GM19023 (cell line): Measurements from ENCODE around the gene SLIT3.
"Not testable (repeated sequence)": the region's sequence is repeated elsewhere in the genome, so short reads cannot be mapped to it uniquely, and the experiment has no call there.

ENCODE experiments used
- ATAC-seq: cut with Tn5 transposase; IDR thresholded peaks from one replicate; pipeline ENCODE4 v1.9.1; 2021; ENCODE audit warnings: mild to moderate bottlenecking, moderate library complexity; ENCODE audit not compliant: unreplicated experiment

Gene SLIT3

DNA sequence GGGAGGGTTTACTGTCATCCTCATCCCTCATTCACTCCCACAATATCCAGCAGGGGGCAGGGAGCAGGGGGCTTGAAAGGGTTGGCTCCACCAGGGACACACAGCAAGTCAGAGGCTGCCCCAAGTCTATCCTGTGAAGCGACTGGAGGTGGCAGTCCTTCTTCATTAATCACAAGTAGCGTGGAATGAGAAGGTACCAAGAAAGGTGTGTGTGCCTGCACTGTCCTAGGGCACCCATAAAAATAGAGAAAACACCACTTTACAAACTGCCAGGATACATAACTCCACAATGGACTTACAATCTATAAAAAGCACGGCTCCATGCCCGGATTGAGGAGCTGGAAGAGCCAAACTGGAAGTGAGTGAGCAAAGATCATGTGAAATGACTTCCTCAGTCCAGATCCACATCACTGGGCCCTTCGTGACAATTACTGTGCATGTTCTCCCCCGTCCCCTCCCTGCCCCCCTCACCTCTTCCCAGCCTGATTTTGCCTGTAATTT lies 183.9 kb downstream of the SLIT3 start:
- ATAC-seq = no peak

DNA sequence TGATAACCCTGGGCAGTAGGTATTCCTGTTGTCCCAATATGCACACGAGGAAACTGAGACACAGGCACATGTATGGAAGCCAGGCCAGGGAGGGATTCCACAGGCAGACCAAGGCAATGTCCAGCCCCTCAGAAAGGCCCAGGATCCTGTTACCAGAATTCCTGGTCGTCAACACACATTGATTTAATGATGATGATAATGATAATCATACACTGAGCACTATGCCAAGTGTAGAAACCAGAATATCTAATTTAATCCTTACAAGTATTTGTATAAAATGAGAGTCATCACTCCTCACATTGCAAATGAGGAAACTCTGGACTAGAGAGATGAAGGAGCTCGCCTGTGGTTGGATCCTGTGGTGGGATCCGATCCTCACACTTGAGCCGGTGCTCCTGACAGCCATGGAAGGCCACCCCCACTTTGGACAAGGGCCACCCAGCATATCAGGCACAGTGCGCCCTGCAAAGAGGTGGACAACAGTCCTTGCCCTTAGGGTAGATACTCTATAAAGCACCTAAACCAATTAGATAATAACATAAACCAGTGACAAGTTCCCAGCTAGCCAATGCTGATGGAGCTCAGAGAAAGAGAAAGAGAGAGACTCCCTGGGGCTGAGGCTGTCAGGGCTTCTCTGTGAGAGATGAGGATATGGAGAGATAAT lies 185.3 kb downstream of the SLIT3 start:
- ATAC-seq = no peak

DNA sequence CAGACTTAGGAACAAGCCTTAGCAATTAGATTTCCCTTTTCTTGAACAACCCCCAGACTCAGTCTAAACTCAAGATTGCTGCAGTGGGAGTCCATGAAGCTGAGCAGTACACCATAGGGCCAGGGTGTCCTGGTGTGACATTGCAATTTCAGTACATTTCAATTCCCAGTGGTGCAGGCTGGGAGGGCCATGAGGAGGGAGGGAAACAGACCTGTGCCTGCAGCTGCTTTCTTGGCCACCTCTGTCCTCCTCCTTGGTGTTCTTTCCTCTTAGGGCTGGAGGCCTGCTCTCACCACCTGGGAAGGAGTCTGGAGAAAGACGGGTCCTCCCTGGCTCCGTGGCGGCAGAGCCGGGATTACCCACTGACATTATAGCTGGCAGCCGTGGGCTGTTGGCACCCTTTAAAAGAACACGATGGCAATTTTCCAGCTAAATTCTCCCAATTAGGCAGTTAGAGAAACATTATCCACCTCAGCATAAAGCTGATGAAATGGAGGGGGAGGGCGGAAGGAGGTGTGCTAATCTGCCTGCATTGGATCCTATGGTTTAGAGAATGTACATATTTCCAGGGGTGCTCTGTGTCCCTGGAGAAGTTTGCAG lies 186.4 kb downstream of the SLIT3 start:
- no peak for ATAC-seq

DNA sequence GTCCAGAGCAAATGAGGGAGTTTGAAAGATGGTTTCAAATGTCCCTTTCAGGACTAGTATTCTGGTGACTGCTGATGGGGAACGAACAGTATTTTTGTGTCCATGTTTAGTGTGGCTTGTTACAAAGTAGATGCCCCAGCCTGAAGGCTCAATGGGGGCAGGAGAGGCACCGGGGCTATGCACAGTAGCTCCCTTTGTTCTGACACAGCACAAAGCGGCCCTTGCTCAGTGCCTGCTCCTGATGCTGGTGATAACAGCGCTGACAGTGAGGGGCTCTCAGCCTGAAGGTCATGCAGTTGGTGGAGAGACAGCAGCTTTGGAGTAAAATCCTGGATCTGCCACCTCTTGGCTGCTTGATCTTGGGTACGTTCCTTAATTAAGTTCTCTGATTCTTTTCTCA lies 188.9 kb downstream of the SLIT3 start:
- no peak for ATAC-seq

DNA sequence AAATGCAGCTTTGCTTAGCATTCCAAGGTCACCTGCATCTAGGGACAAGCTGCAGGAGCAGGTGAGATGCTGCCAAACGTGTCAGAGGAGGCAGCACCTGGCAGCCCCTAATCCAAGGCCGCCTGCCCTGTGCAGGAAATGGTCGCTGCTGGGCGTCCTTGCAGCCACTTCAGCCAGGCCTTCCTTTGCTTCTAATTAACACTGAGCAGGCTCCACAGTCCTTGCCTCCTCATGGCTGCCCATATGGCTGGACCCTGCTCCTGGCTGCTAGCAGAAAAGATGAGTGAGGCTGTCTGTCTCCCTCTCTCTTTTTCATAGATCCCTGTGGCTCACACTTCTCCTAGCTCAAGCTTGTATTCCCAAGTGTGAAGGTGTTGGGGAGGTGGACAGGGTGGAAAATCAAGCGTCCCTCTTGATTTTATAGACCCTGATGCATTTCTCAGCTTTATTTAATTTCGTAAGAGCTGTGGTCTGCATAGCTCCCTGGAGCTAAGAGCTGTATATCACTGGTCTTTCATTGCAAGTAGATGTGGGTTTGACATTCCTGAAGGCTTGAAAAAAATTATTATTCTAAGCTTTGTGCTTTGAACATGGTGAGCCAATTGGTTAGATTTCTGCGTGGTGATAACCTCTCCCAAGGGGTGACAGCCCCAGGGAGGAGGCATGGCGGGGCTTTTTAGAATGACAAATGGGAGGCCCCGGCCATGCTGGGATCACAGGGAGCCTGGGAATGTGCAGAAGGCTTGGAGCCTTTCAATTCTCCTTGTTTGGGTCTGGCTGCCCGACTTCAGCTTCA lies 193.8 kb downstream of the SLIT3 start:
- ATAC-seq = no peak

DNA sequence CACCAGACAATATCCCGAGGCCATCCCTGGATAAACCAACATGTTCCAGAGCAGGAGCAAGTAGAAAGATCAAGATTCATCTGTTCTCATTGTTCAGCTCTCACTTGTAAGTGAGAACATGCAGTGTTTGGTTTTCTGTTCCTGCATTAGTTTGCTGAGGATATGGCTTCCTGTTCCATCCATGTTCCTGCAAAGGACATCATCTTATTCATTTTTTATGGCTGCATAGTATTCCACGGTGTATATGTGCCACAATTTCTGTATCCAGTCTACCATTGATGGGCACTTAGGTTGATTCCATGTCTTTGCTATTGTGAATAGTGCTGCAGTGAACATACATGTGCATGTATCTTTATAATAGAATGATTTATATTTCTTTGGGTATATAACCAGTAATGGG lies 195.4 kb downstream of the SLIT3 start:
- not testable (repeated sequence) for ATAC-seq

DNA sequence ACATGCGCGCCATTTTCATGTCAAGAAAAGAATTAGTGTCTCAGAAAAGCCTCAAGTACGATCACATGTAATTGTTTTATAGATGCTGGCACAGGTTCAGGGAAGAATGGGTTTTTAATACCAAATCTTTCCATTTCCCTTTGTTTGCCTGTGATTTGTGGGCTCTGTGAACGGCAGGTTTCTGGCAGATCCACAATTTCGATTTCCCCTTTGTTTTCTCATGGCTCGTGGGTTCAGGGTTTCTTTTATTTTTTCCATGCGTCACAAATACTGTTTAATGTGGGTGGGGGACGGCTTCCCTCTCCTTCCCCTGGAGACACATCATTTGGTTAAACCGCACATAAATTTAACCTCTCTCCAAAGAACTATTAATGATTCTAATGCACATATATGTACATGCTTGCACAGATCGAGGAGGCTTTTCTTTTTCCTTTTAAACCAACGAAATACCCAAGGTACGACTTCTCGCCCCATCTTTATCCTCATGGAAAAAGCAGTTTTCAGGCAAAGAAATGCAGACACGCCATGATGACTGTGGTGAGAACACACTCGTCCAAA lies 195.9 kb downstream of the SLIT3 start:
- ATAC-seq = no peak

DNA sequence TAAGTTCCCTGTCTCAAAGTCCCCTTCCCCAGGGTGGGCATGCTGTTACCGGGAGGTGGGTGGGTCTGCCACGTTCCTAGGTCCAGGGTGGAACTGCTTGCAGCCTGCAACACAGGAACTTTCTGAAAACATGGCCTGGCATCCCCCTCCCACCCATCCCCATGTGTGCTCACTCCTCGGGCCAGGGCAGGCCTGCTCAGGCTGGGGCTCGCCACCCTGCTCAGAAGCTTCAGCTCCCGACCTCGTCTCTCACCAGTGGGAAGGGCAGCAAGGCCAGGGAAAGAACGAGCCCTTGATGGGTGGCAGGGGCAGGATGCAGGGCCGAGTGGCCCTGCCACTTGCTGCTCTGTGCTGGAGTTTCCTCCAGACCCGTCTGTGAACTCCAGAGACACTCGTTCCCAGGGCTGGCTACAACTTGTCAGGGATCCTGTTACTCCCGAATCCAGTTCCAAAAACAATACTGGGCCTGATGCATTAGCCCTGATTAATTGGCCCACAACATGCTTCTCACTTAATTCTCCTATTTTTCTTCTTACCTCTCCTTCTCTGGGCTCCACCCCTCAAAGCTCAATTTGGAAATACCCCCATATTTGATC lies 197.3 kb downstream of the SLIT3 start:
- no peak for ATAC-seq

DNA sequence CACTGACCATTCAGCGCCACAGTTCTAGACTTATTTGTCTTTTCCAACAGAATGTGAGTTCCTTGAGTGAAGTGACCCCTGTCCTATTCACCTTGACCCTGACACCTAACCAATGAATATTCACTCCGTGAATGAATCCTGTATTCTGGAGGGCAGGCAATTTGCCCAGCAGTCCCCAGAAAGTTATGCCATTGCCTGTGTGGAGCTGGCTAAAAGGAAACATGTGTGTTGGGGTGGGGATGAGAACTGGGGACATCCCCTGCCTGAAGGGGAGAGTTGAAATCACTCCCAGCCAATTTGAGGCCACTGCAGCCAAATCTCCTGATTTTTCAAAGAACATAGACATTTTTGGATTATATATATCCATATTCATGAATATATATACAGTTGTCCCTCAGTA lies 199.0 kb downstream of the SLIT3 start:
- ATAC-seq = no peak

DNA sequence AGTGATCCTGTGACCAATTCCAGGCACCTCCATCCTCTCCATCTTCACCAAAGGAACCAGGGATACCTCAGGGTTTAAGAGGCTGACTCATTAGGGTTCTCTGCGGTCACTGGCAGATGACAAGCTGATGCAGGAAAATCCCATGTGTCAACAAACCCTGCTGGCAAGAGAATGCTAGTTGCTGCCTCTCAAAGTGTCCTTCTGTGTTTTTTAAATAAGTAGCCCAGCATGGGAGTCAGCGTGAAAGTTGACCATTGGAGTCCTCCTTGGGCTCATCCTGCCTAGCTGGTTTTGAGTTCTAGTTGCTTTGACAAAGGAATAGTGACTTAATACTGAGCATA lies 200.2 kb downstream of the SLIT3 start:
- no peak for ATAC-seq

DNA sequence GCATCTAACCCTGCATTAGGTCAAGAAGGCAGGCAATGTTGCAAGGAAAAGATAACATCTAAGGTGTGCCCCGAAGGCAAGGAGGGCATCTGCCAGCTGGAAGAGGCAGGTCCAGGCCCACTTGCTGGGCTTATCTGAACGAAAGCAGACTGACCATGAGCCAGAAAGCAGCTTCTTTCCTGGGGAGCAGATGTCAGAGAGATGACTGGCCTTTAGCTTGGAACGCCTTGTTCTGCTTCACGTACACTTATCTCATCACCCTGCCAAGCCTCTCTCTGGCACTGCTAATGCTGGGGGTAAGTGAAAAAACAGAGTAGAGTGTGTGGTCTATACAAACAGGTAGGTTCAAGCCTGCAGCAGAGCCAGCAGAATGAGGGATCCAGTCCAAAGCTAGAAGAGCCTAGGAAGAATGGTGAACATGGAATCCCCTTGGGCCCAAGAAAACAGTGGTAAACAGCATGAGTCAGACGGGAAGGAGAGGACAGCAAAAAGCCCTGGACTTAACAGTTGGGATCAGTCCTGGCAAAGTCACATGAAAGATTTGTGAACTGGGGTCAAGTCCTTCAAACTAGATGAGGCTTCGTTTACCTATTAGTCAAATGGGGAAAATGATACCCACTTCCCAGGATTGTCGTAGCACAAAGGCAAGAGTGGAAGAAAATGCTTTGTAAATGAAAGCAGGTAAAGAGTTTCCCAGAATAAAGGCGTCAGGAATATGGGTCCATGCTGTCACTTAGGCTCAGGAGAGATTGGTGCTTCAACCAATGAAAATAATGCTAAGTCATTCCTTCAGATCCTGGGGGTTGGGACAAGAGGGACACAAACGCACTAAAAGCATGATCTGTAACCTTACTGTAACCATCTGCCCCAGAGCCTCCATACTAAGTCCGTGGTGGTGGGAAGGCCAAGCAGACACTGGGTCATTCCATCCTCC lies 200.9 kb downstream of the SLIT3 start:
- ATAC-seq = no peak

DNA sequence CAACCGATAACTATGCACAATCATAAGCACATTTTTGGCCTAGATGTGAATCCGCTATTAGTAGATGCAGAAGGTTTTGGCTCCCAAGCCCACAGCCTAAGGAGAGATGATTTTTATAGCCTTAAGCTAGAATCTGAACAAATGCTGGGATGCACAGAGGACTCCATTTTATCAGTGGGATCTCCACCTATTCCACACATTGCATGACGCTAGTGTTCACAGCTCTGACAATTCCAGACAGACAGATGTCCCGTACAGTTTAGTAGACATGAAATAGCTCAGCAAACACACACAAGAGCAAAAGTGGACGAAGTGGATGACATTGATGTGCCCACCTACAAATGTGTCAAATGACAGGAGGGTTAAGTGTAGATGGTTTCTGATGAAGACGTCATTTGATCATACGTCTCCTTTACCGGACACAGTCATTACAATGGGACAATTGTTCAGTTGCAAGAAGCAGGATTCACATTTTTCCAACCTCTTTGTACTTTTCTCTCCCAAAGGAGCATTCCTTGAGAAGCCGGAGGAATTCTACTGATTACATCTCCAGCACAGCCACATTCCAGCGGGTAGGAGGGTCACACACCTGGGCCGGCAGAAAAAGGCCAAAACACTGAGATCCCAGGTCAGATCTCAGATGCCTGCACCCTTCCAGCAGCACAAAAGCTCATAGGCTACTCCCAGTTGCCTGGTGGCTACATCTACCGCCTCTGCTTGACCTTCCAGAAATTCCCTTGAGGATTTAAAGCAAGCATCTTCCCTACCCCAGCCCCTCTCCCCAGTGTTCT lies 202.4 kb downstream of the SLIT3 start:
- no peak for ATAC-seq

DNA sequence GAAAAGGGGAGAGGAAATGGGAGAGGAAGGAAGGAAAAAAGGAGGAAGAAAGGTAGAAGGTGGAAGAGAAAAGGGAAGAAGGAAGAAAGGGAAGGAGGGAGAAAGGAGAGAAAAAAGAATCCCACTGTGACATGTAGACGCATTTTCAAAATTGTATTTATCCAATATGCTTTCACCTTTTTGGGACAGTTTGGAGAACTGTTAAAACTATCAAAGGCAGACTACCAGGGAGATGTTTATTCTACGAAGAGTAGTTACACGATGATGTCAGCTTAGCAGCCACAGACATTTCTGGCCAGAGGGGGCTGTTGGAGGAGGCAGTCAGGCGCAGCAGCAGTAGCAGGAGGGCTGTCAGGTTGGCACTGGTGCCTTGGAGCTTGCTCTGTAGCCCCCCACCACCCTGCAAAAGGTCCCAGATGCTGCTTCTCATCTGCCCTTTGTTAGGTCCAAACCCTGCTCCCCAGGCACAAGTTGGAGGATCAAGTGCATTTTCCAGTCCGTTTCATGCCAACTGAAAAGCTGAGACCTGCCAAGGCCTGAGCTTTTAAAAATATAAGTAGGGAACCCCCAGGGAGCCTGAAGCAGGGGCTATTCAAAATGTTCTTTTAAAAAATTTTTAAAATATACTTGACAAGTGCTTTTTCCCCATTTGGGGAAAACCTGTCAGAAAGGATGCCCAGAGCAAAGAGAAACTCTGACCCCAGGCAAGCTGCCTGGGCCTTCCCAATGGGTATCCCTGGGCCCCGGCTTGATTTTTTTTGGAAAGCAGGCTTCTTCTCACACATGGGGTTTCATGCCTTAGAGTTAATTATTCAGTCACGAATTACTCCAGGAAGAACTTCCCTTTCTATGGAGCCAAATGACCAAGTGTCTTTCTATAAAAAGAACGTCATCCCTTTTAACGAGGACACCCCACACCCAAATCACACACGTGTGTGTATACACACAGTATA lies 203.3 kb downstream of the SLIT3 start:
- ATAC-seq = no peak

DNA sequence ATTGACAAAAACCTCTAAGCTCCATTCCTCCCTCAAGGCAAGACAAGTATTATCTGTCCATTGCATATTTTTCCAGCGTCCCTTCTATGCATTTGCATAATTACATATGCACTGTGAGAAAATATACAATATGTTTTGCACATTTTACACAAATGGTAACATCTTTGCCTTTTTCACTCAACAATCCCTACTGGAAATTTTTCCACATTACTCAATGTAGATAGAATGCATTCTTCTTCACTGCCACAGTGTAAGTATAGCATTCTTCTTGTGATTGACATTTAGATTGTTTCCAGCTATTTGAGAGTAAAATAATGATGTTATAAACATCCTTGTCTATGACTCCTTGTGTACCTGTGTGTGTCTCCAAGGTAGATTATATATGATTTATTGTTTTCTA lies 205.0 kb downstream of the SLIT3 start:
- no peak for ATAC-seq

DNA sequence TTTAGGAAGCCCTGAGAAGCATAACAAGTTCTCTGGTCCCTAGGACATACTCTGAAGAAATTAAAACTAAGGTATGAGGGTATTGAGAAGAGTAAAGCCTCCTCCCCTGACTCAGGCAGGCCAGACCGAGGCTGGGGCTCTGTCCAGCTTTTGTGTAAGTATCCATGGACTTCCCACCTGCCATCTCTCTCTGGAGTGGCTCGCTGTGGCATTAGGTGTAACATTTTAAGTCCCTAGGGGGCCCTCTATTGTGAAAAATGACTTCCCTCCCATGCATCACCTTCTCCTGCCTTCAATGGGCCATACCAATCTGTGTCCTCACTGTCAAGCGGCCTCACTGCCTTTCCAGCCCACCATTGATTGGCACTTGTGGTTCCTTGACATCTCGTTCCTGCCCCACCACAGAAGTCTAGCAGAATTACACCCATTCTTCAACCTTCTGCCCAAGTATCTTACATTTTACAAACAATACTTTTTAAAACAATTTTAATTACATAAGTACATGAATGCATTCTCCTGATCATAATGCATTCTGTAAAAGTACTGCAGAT lies 205.5 kb downstream of the SLIT3 start:
- no peak for ATAC-seq

DNA sequence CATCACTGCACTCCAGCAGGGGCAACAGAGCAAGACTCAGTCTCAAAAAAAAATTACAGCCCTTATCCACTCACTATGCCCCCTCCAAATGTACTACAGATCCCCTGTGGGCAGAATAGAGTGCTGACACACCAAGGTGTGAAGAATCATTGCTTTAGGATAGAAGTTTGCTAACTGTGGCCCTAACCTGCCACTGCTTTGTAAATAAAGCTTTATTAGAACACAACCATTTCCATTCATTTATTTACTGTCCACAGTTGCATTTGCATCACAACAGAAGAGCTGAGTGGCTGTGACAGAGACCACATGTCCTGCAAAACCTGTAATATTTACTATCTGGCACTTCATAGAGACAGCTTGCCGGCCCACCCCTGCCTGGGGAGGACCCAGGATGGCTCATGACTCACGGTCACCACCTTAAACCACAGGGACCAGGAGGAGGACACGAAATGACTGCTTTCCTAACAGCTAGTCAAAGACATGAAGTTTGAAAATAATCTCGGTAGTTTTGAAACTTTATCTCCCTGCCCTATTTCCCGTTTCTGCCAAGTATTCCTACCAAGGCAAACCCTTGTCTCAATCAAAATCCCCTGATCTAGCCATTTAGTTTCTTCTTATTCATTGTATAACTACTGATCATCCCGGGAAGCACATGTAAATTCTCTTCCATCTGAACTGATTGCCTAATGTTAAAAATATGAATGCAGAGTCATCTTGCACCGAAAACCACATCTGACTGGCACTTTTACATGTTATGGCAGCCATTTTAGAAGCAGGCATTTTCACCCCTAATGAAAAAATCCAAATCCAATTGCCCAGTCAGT lies 206.1 kb downstream of the SLIT3 start:
- no peak for ATAC-seq

DNA sequence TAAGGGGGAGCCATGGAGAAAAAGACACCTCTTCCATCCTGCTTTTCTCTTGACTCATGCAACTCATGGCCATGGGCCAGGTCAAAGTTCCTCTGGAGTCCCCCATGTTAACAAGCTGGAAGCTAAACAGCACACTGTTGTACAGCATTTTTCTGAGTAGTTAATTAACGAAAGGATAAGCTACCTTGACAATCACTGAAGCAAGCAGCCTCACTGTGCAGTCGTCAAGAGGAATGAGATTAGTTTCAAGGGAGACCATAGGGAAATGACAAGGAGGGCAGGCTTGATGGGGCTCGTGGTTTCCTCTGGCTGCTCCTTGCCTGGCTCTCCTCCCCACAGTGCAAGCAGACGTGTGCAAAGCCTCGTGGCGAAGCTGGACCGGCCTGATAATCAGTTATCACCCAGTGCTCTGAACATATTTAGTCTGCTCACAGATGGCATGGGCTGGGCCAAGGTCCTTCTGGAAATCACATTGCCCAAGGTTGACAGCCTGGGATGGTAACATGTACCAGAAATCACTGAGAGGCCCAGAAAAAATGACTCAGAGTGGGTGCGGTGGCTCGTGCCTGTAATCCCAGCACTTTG lies 209.5 kb downstream of the SLIT3 start:
- no peak for ATAC-seq
